Endothelial cell of umbilical vein (primary cell): ENCODE results near the gene TRPV2. TPM values are rescaled to one million over a fixed set of nuclear protein-coding genes. Genes with fewer than 3 reads are reported as not detected.

ENCODE experiments used
- BruUV-seq: library from RNA; stranded (reverse); fragments of 400-500 nt; replicated peaks from 2 replicates; lab custom pipeline; 2021; lab: Mats Ljungman, UMichigan
- CTCF ChIA-PET: fragments of 300-600, 350-600 bp; sonication (Branson Sonifier 250); formaldehyde crosslinking; loops from one replicate; lab custom pipeline; 2021; ENCODE audit warnings: antibody characterized with exemption, inconsistent platforms; lab: Charles Lee
- POLR2A ChIA-PET: fragments of 300-600, 350-600 bp; sonication (Branson Sonifier 250); formaldehyde crosslinking; loops from one replicate; lab custom pipeline; 2021; ENCODE audit warnings: antibody characterized with exemption, inconsistent platforms; lab: Charles Lee
- DNase-seq: peaks from one replicate; pipeline ENCODE4 v3.0.0-alpha.2; 2011; ENCODE audit warnings: low read depth, low spot score
- FAIRE-seq: peaks from 2 replicates; lab custom pipeline; 2011; peaks lifted over from hg19 to GRCh38; lab: Jason Lieb, UNC
- H2AFZ ChIP-seq: 2 replicates; pipeline ENCODE4 v1.6.0; 2012; ENCODE audit warnings: low read depth, low read length, control low read depth, inconsistent platforms
- H3K27ac ChIP-seq: 2 replicates; pipeline ENCODE4 v1.5.1; 2011; ENCODE audit warnings: low read depth, mild to moderate bottlenecking, control low read depth, low read length, moderate library complexity; ENCODE audit not compliant: insufficient read depth
- H3K27me3 ChIP-seq, 2 experiments: 2 replicates each; pipeline versions ENCODE4 v1.6.0 to v1.6.1; 2011; ENCODE audit warnings: low read length in 2 of 2, mixed read lengths in 1 of 2; ENCODE audit not compliant: control insufficient read depth in 2 of 2, insufficient read depth in 2 of 2
- H3K36me3 ChIP-seq, 2 experiments: 2 replicates in 1 of 2; 3 replicates in 1 of 2; pipeline ENCODE4 v1.5.1; 2011; ENCODE audit warnings: low read length in 2 of 2, mild to moderate bottlenecking in 1 of 2, moderate library complexity in 1 of 2; ENCODE audit not compliant: control insufficient read depth in 2 of 2, insufficient read depth in 2 of 2; ENCODE audit errors: extremely low read depth in 1 of 2
- H3K4me1 ChIP-seq: 3 replicates; pipeline ENCODE4 v1.5.1; 2011; ENCODE audit warnings: mild to moderate bottlenecking, low read length; ENCODE audit not compliant: control insufficient read depth, insufficient read depth; ENCODE audit errors: extremely low read depth
- H3K4me2 ChIP-seq: 2 replicates; pipeline ENCODE4 v1.6.1; 2011; ENCODE audit warnings: low read length, control low read depth, mixed read lengths; ENCODE audit not compliant: insufficient read depth
- H3K4me3 ChIP-seq, 3 experiments: fragments of 200-600 bp in 1 of 3; sonication (generic), shearing (Covaris generic) in 1 of 3; replicated peaks in 1 of 3; 2 replicates each; pipeline ENCODE4 v1.5.1; 2011 to 2016; ENCODE audit warnings: control low read depth in 3 of 3, low read length in 3 of 3, mild to moderate bottlenecking in 2 of 3, inconsistent platforms in 1 of 3, low read depth in 1 of 3, moderate library complexity in 1 of 3; ENCODE audit not compliant: insufficient read depth in 1 of 3
- H3K79me2 ChIP-seq: 2 replicates; pipeline ENCODE4 v1.6.0; 2012; ENCODE audit warnings: low read length, inconsistent platforms; ENCODE audit not compliant: control insufficient read depth, insufficient read depth
- H3K9ac ChIP-seq: replicated peaks from 2 replicates; pipeline ENCODE3; 2011; ENCODE audit warnings: low read length, control low read depth; ENCODE audit not compliant: insufficient read depth; ENCODE audit errors: extremely low read depth
- H3K9me1 ChIP-seq: replicated peaks from 3 replicates; pipeline ENCODE4 v1.6.0; 2011; ENCODE audit warnings: mild to moderate bottlenecking, low read length; ENCODE audit not compliant: control insufficient read depth, insufficient read depth; ENCODE audit errors: extremely low read depth
- H3K9me3 ChIP-seq: replicated peaks from 2 replicates; pipeline ENCODE4 v1.5.1; 2012; ENCODE audit warnings: low read length, inconsistent platforms; ENCODE audit not compliant: control insufficient read depth, insufficient read depth
- H4K20me1 ChIP-seq: replicated peaks from 2 replicates; pipeline ENCODE3; 2011; ENCODE audit warnings: mild to moderate bottlenecking, low read length; ENCODE audit not compliant: control insufficient read depth, insufficient read depth; ENCODE audit errors: extremely low read depth
- EZH2 ChIP-seq: IDR thresholded peaks from 2 replicates; pipeline ENCODE4 v1.6.1; 2012; ENCODE audit warnings: borderline replicate concordance, low read depth, mild to moderate bottlenecking, moderate library complexity, low read length, inconsistent platforms; ENCODE audit not compliant: severe bottlenecking
- FOS ChIP-seq: IDR thresholded peaks from 2 replicates; pipeline ENCODE4 v1.6.1; 2011; ENCODE audit warnings: mild to moderate bottlenecking, low read length, moderate library complexity, borderline replicate concordance; ENCODE audit not compliant: insufficient read depth
- GATA2 ChIP-seq: IDR thresholded peaks from 2 replicates; pipeline ENCODE4 v1.7.0; 2011; ENCODE audit warnings: low read depth, mild to moderate bottlenecking, moderate library complexity, mixed read lengths, low read length; ENCODE audit not compliant: insufficient read length, insufficient read depth
- JUN ChIP-seq: IDR thresholded peaks from 2 replicates; pipeline ENCODE4 v1.6.1; 2011; ENCODE audit warnings: borderline replicate concordance, low read depth; ENCODE audit not compliant: insufficient read length, insufficient read depth
- MAX ChIP-seq: IDR thresholded peaks from 2 replicates; pipeline ENCODE4 v1.6.1; 2011; ENCODE audit not compliant: insufficient read depth, insufficient read length
- MYC ChIP-seq: IDR thresholded peaks from one replicate; pipeline ENCODE4 v1.6.1; 2011; ENCODE audit warnings: mild to moderate bottlenecking, low read depth, low read length
- POLR2A ChIP-seq: IDR thresholded peaks from 2 replicates; pipeline ENCODE4 v1.6.1; 2012; ENCODE audit warnings: low read depth, mild to moderate bottlenecking, control low read depth, low read length
- POLR2AphosphoS5 ChIP-seq: IDR thresholded peaks from 2 replicates; pipeline ENCODE4 v1.6.1; 2012; ENCODE audit warnings: low read depth, mild to moderate bottlenecking, control low read depth, low read length, moderate library complexity; ENCODE audit not compliant: insufficient read depth
- dilution Hi-C: fragments of 300-500 bp; cut with MboI; formaldehyde crosslinking; loops from one replicate; pipeline ENCODE4 v1.15.0; 2019; ENCODE audit warnings: low sequenced_read_pairs; ENCODE audit not compliant: extremely low pct_ligation_motif_present
- intact Hi-C: fragments of 100-400 bp; cut with micrococcal nuclease; formaldehyde crosslinking; loops from one replicate; pipeline ENCODE4 v1.10.0; 2022
- polyA plus RNA-seq, 4 experiments: library from polyadenylated mRNA; depleted of rRNA in 3 of 4; stranded (reverse) in 3 of 4; unstranded in 1 of 4; fragments of >200 nt; gene quantifications; 2 replicates each; pipeline versions ENCODE4 v1.2.1 to v1.2.3, GENCODE V29; 2011 to 2012; ENCODE audit warnings: missing spikeins in 1 of 4
- total RNA-seq: library from RNA; stranded (reverse); gene quantifications from 2 replicates; pipeline ENCODE4 v1.2.3, GENCODE V29; 2021
- TF ChIP-seq, protein P1 (sequence below), 2 donors: IDR thresholded peaks; 1 replicate in 1 of 2; 2 replicates in 1 of 2; pipeline ENCODE4 v1.5.1; 2011; ENCODE audit warnings: low read length in 2 of 2, mild to moderate bottlenecking in 2 of 2, moderate library complexity in 2 of 2, control low read depth in 1 of 2, inconsistent platforms in 1 of 2, low read depth in 1 of 2; ENCODE audit not compliant: insufficient read depth in 1 of 2; ENCODE audit errors: extremely low read depth in 1 of 2

Gene TRPV2
- total and polyA plus RNA-seq, 2 donors (not counting 3 experiments of a cell fraction or from before 2014, with no cell fraction given) = 4.2 to 10.6 TPM

- intact Hi-C loops (no loop called here), dilution Hi-C loops (no loop called here)
- H3K9me1 ChIP-seq = no peaks in the 10 kb centered on the region
- H3K4me2 ChIP-seq = no peak overlapping the region
- DNase-seq (no peak), FAIRE-seq (no peak)
- H3K36me3 ChIP-seq = peaks cover 12 to 43% of the 10 kb centered on the region in 2 experiments
- no peak overlapping the region for H3K9ac ChIP-seq
- H2AFZ ChIP-seq = no peak overlapping the region
- ChIA-PET CTCF (interaction anchor here (1.5 to 6.7 kb wide), 2 partner anchors 74 to 95 kb away, joined by 3 to 33 read pairs; partner anchors contain the start of gene CENPV), POLR2A (no interaction called here)
- H3K79me2 ChIP-seq = peaks cover 9% of the 10 kb centered on the region
- peaks cover 3% of the 10 kb centered on the region for H4K20me1 ChIP-seq
- no peak overlapping the region for H3K27ac ChIP-seq
- TF ChIP-seq, protein P1, sequence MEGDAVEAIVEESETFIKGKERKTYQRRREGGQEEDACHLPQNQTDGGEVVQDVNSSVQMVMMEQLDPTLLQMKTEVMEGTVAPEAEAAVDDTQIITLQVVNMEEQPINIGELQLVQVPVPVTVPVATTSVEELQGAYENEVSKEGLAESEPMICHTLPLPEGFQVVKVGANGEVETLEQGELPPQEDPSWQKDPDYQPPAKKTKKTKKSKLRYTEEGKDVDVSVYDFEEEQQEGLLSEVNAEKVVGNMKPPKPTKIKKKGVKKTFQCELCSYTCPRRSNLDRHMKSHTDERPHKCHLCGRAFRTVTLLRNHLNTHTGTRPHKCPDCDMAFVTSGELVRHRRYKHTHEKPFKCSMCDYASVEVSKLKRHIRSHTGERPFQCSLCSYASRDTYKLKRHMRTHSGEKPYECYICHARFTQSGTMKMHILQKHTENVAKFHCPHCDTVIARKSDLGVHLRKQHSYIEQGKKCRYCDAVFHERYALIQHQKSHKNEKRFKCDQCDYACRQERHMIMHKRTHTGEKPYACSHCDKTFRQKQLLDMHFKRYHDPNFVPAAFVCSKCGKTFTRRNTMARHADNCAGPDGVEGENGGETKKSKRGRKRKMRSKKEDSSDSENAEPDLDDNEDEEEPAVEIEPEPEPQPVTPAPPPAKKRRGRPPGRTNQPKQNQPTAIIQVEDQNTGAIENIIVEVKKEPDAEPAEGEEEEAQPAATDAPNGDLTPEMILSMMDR (IDR thresholded peaks at IDR 0.05; ENCODE audit: extremely low read depth in 1 of 2, insufficient read depth in 1 of 2, low read depth in 1 of 2, low read length in 2 of 2) = no peak
- TF ChIP-seq FOS = no peak
- H3K4me1 ChIP-seq = peaks cover 3% of the 10 kb centered on the region
- H3K4me3 ChIP-seq = no peak overlapping the region
- no peaks in the 10 kb centered on the region for H3K9me3 ChIP-seq
- BruUV-seq = no TSS peak
- no peaks in the 10 kb centered on the region for H3K27me3 ChIP-seq
Measured at GRCh38 chr17:16447676-16448075, 32.3 kb downstream of the TRPV2 start.

DNA sequence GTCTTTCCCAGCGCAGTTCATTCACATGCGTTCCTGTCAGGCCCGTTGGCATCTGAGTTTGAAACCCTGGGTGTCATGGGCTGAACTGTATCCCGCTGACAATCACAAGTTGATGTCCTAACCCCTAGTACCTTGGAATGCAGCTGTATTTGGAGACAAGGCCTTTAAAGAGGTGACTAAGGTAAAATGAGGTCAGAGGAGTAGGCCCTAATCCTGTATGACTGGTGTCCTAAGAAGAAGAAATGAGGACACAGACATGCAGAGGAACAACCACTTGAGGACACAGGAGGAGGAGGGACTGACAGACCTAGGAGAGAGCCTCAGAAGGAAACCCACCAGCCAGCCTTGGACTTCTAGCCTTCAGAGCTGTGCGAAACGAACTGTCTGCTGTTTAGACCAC lies 33.1 kb downstream of the TRPV2 start:
- Histone ChIP-seq H3K27me3 (no peaks in the 10 kb centered on the region), H3K9ac (no peak overlapping the region), H3K4me2 (no peak overlapping the region), H3K79me2 (peaks cover 1% of the 10 kb centered on the region), H3K4me3 (no peak overlapping the region), H3K9me1 (no peaks in the 10 kb centered on the region), H3K27ac (no peak overlapping the region), H3K4me1 (no peaks in the 10 kb centered on the region), H3K9me3 (no peaks in the 10 kb centered on the region), H4K20me1 (no peaks in the 10 kb centered on the region), H2AFZ (no peak overlapping the region), H3K36me3 (peaks cover 5 to 35% of the 10 kb centered on the region in 2 experiments)
- dilution Hi-C loops (no loop called here), intact Hi-C loops (no loop called here)
- ChIA-PET CTCF (interaction anchor here (1.5 to 6.7 kb wide), 2 partner anchors 73 to 85 kb away, joined by 4 to 33 read pairs; no protein-coding TSS in a partner anchor), POLR2A (no interaction called here)
- no TSS peak for BruUV-seq
- TF ChIP-seq POLR2A = no peak
- TF ChIP-seq, protein P1 (IDR thresholded peaks at IDR 0.05; ENCODE audit: extremely low read depth in 1 of 2, insufficient read depth in 1 of 2, low read depth in 1 of 2, low read length in 2 of 2) = no peak
- TF ChIP-seq GATA2 = no peak
- TF ChIP-seq MAX = no peak
- TF ChIP-seq MYC = no peak
- no peak for TF ChIP-seq EZH2
- TF ChIP-seq JUN = no peak
- no peak for TF ChIP-seq POLR2AphosphoS5
- TF ChIP-seq FOS = no peak
- no peak for FAIRE-seq
- DNase-seq = no peak
